Measurements from ENCODE around the gene TCL1A. TPM values are rescaled to one million over a fixed set of nuclear protein-coding genes. Genes with fewer than 3 reads are reported as not detected.

TCL1A gene
- total and polyA plus RNA-seq, 2 donors (not counting 1 experiment from before 2014, with no cell fraction given): not detected

GRCh38 chr14:95741038-95741490, 27.1 kb upstream of the TCL1A start:
- no peak overlapping the region for H3K9ac ChIP-seq (ENCODE audit: insufficient read depth, low read length)
- TF ChIP-seq EZH2 (IDR thresholded peaks at IDR 0.05; ENCODE audit: low read length, missing control alignments) (no peak), CTCF (conservative IDR thresholded peaks at IDR 0.05 in 1 of 2, IDR thresholded peaks at IDR 0.05 in 1 of 2; ENCODE audit: low read depth in 1 of 2, low read length in 2 of 2) (no peak)

GRCh38 chr14:95739356-95739755, 25.4 kb upstream of the TCL1A start:
- Histone ChIP-seq H2AFZ (ENCODE audit: low read length) (no peak overlapping the region), H3K79me2 (ENCODE audit: control insufficient read depth, insufficient read depth, low read length) (no peaks in the 10 kb centered on the region), H3K4me1 (ENCODE audit: control insufficient read depth, extremely low read depth, insufficient read depth, low read length) (no peaks in the 10 kb centered on the region), H3K9ac (ENCODE audit: insufficient read depth, low read length) (no peak overlapping the region), H3K27me3 (ENCODE audit: control insufficient read depth, insufficient read depth, low read length) (no peaks in the 10 kb centered on the region), H3K4me3 (replicated peaks in 1 of 4; ENCODE audit: control extremely low read depth in 1 of 4, insufficient read depth in 1 of 4, low read depth in 3 of 4, low read length in 4 of 4) (no peak overlapping the region), H3K27ac (ENCODE audit: insufficient read depth, low read length) (no peak overlapping the region), H3K9me3 (ENCODE audit: control insufficient read depth, insufficient read depth, low read depth, low read length) (no peaks in the 10 kb centered on the region), H3K4me2 (ENCODE audit: extremely low read depth, insufficient read depth, low read length) (no peak overlapping the region), H3K36me3 (ENCODE audit: control insufficient read depth, insufficient read depth, low read length) (no peaks in the 10 kb centered on the region), H4K20me1 (ENCODE audit: control insufficient read depth, extremely low read depth, insufficient read depth, low read length) (no peaks in the 10 kb centered on the region)
- no peak for TF ChIP-seq CTCF (conservative IDR thresholded peaks at IDR 0.05 in 1 of 2, IDR thresholded peaks at IDR 0.05 in 1 of 2; ENCODE audit: low read depth in 1 of 2, low read length in 2 of 2)
- TF ChIP-seq EZH2 (IDR thresholded peaks at IDR 0.05; ENCODE audit: low read length, missing control alignments): no peak
- no peak for DNase-seq (ENCODE audit: low read depth in 2 of 2)

More at GRCh38 chr14:95741038-95741490, 27.1 kb upstream of the TCL1A start:
- Histone ChIP-seq H2AFZ (ENCODE audit: low read length) (no peak overlapping the region), H3K4me3 (replicated peaks in 1 of 4; ENCODE audit: control extremely low read depth in 1 of 4, insufficient read depth in 1 of 4, low read depth in 3 of 4, low read length in 4 of 4) (no peak overlapping the region), H3K4me1 (ENCODE audit: control insufficient read depth, extremely low read depth, insufficient read depth, low read length) (no peaks in the 10 kb centered on the region), H3K4me2 (ENCODE audit: extremely low read depth, insufficient read depth, low read length) (no peak overlapping the region), H3K36me3 (ENCODE audit: control insufficient read depth, insufficient read depth, low read length) (no peaks in the 10 kb centered on the region), H3K27me3 (ENCODE audit: control insufficient read depth, insufficient read depth, low read length) (no peaks in the 10 kb centered on the region), H4K20me1 (ENCODE audit: control insufficient read depth, extremely low read depth, insufficient read depth, low read length) (no peaks in the 10 kb centered on the region), H3K79me2 (ENCODE audit: control insufficient read depth, insufficient read depth, low read length) (no peaks in the 10 kb centered on the region), H3K9me3 (ENCODE audit: control insufficient read depth, insufficient read depth, low read depth, low read length) (no peaks in the 10 kb centered on the region), H3K27ac (ENCODE audit: insufficient read depth, low read length) (no peak overlapping the region)
- no peak for DNase-seq (ENCODE audit: low read depth in 2 of 2)

- Histone ChIP-seq H3K4me1 (ENCODE audit: control insufficient read depth, extremely low read depth, insufficient read depth, low read length) (no peaks in the 10 kb centered on the region), H3K36me3 (ENCODE audit: control insufficient read depth, insufficient read depth, low read length) (no peaks in the 10 kb centered on the region), H3K4me2 (ENCODE audit: extremely low read depth, insufficient read depth, low read length) (no peak overlapping the region), H2AFZ (ENCODE audit: low read length) (no peak overlapping the region), H3K9ac (ENCODE audit: insufficient read depth, low read length) (no peak overlapping the region), H3K9me3 (ENCODE audit: control insufficient read depth, insufficient read depth, low read depth, low read length) (no peaks in the 10 kb centered on the region), H3K27me3 (ENCODE audit: control insufficient read depth, insufficient read depth, low read length) (no peaks in the 10 kb centered on the region), H3K4me3 (replicated peaks in 1 of 4; ENCODE audit: control extremely low read depth in 1 of 4, insufficient read depth in 1 of 4, low read depth in 3 of 4, low read length in 4 of 4) (no peak overlapping the region), H4K20me1 (ENCODE audit: control insufficient read depth, extremely low read depth, insufficient read depth, low read length) (no peaks in the 10 kb centered on the region), H3K79me2 (ENCODE audit: control insufficient read depth, insufficient read depth, low read length) (no peaks in the 10 kb centered on the region), H3K27ac (ENCODE audit: insufficient read depth, low read length) (no peak overlapping the region)
- no peak for DNase-seq (ENCODE audit: low read depth in 2 of 2)
- TF ChIP-seq CTCF (conservative IDR thresholded peaks at IDR 0.05 in 1 of 2, IDR thresholded peaks at IDR 0.05 in 1 of 2; ENCODE audit: low read depth in 1 of 2, low read length in 2 of 2) (no peak), EZH2 (IDR thresholded peaks at IDR 0.05; ENCODE audit: low read length, missing control alignments) (no peak)
Measured at GRCh38 chr14:95733212-95733611, 19.3 kb upstream of the TCL1A start.

Measured in fibroblast of lung (primary cell).